A549 (cell line): Measurements from ENCODE around the gene SMARCA1.

Experiments used
- HOXA7 ChIP-seq: fragments of 250-450 bp; sonication (Bioruptor Pico); IDR thresholded peaks from 2 replicates; pipeline ENCODE4 v1.5.0; 2020; ENCODE audit warnings: mild to moderate bottlenecking, moderate library complexity
- TF ChIP-seq, protein P1 (sequence below): fragments of 200-600 bp; sonication (generic); IDR thresholded peaks from 2 replicates; pipeline ENCODE4 v1.6.1; 2016; ENCODE audit warnings: antibody characterized with exemption, mild to moderate bottlenecking, moderate library complexity

DNA sequence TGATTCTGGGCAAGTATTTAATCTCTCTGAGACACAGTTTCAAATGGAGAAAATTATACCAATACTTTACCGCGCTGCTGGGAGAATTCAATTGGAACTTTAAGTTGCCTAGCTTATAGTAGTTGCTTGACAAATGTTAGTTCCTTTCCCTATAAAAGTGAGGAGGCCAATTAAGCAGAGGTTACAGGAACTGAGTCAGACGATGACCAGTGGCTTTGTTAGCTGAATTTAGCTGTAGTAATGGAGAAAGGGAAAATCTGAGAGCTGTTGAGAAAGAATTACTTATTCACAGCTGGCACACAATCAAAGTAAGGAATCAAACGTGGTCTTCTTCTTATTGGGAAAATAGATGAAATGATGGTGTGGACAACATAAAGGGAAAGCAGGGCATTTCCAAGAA lies 29.6 kb downstream of the SMARCA1 start:
- TF ChIP-seq, protein P1, sequence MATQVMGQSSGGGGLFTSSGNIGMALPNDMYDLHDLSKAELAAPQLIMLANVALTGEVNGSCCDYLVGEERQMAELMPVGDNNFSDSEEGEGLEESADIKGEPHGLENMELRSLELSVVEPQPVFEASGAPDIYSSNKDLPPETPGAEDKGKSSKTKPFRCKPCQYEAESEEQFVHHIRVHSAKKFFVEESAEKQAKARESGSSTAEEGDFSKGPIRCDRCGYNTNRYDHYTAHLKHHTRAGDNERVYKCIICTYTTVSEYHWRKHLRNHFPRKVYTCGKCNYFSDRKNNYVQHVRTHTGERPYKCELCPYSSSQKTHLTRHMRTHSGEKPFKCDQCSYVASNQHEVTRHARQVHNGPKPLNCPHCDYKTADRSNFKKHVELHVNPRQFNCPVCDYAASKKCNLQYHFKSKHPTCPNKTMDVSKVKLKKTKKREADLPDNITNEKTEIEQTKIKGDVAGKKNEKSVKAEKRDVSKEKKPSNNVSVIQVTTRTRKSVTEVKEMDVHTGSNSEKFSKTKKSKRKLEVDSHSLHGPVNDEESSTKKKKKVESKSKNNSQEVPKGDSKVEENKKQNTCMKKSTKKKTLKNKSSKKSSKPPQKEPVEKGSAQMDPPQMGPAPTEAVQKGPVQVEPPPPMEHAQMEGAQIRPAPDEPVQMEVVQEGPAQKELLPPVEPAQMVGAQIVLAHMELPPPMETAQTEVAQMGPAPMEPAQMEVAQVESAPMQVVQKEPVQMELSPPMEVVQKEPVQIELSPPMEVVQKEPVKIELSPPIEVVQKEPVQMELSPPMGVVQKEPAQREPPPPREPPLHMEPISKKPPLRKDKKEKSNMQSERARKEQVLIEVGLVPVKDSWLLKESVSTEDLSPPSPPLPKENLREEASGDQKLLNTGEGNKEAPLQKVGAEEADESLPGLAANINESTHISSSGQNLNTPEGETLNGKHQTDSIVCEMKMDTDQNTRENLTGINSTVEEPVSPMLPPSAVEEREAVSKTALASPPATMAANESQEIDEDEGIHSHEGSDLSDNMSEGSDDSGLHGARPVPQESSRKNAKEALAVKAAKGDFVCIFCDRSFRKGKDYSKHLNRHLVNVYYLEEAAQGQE, result no peak
- no peak for TF ChIP-seq HOXA7 (CRISPR knock-in tag)
